HCT116 (cell line): ENCODE measurements around the gene PSMB4. TPM values are rescaled to one million over a fixed set of nuclear protein-coding genes. Genes with fewer than 3 reads are reported as not detected.
"Not testable (repeated sequence)": the region's sequence is repeated elsewhere in the genome, so short reads cannot be mapped to it uniquely, and the experiment has no call there.

Experiments
- ATAC-seq: fragments of 200-7000 bp; cut with Tn5 transposase; 2 replicates; pipeline ENCODE4 v1.9.1; 2020; ENCODE audit warnings: mild to moderate bottlenecking, moderate library complexity
- BruUV-seq: library from RNA; stranded (reverse); fragments of 400-500 nt; replicated peaks from 2 replicates; lab custom pipeline; 2021; lab: Mats Ljungman, UMichigan
- CTCF ChIA-PET: fragments of 300-600 bp; sonication (Branson Sonifier 250); formaldehyde crosslinking; loops from one replicate; lab custom pipeline; 2021; ENCODE audit warnings: antibody characterized with exemption; lab: Charles Lee
- POLR2A ChIA-PET: fragments of 300-600, 350-600 bp; sonication (Branson Sonifier 250); formaldehyde crosslinking; loops from one replicate; lab custom pipeline; 2021; ENCODE audit warnings: antibody characterized with exemption; lab: Charles Lee
- RAD21 ChIA-PET, 2 experiments: fragments of 300-600 bp; sonication (Branson Sonifier 250); formaldehyde crosslinking; loops; one replicate each; lab custom pipeline; 2023; ENCODE audit warnings: low total read pairs in 2 of 2; ENCODE audit not compliant: uncharacterized antibody in 2 of 2, unreplicated experiment in 2 of 2, low non-redundant PET in 1 of 2; lab: Charles Lee
- DNase-seq: peaks from one replicate; pipeline ENCODE4 v3.0.0-alpha.2; 2010; ENCODE audit warnings: low read depth, low spot score
- H2AFZ ChIP-seq: fragments of 200-600 bp; shearing (Covaris generic), sonication (generic); 2 replicates; pipeline ENCODE4 v1.6.1; 2017; ENCODE audit warnings: low read depth, mixed run types, mixed read lengths, antibody characterized with exemption, low read length; ENCODE audit not compliant: poor library complexity, severe bottlenecking
- H3K27ac ChIP-seq: 2 replicates; pipeline ENCODE4 v1.5.1; 2012; ENCODE audit warnings: low read depth, low read length
- H3K27me3 ChIP-seq: fragments of 200-600 bp; sonication (generic); 2 replicates; pipeline ENCODE4 v1.6.1; 2016; ENCODE audit warnings: mixed run types, low read length, mixed read lengths; ENCODE audit not compliant: insufficient read depth
- H3K36me3 ChIP-seq, 2 experiments: fragments of 200-500 bp in 1 of 2; fragments of 200-600 bp in 1 of 2; sonication (Bioruptor generic) in 1 of 2; sonication (generic) in 1 of 2; 2 replicates each; pipeline versions ENCODE4 v1.5.1 to v1.6.1; 2014 to 2016; ENCODE audit warnings: low read length in 2 of 2, inconsistent platforms in 1 of 2, mixed read lengths in 1 of 2, mixed run types in 1 of 2; ENCODE audit not compliant: insufficient read depth in 2 of 2, control insufficient read depth in 1 of 2
- H3K4me1 ChIP-seq, 2 experiments: fragments of 200-600 bp in 1 of 2; sonication (generic) in 1 of 2; 2 replicates each; pipeline versions ENCODE4 v1.5.1 to v1.6.1; 2012 to 2017; ENCODE audit warnings: low read length in 2 of 2, inconsistent platforms in 1 of 2, mild to moderate bottlenecking in 1 of 2, mixed read lengths in 1 of 2, mixed run types in 1 of 2, moderate library complexity in 1 of 2; ENCODE audit not compliant: insufficient read depth in 2 of 2, control insufficient read depth in 1 of 2
- H3K4me2 ChIP-seq: fragments of 200-600 bp; sonication (generic); 2 replicates; pipeline ENCODE4 v1.6.1; 2017; ENCODE audit warnings: mixed run types, low read length, mixed read lengths
- H3K4me3 ChIP-seq, 2 experiments: fragments of 200-600 bp in 1 of 2; sonication (generic) in 1 of 2; replicated peaks in 1 of 2; 2 replicates each; pipeline ENCODE4 v1.5.1; 2011 to 2016; ENCODE audit warnings: low read length in 2 of 2, control low read depth in 1 of 2, low read depth in 1 of 2, mild to moderate bottlenecking in 1 of 2, mixed read lengths in 1 of 2, mixed run types in 1 of 2
- H3K79me2 ChIP-seq: fragments of 200-600 bp; sonication (generic); 2 replicates; pipeline ENCODE4 v1.6.1; 2017; ENCODE audit warnings: mild to moderate bottlenecking, mixed run types, low read length, moderate library complexity, mixed read lengths; ENCODE audit not compliant: insufficient read depth
- H3K9ac ChIP-seq: fragments of 200-600 bp; sonication (generic); 2 replicates; pipeline ENCODE4 v1.6.1; 2016; ENCODE audit warnings: low read length, mixed read lengths
- H3K9me2 ChIP-seq: fragments of 200-600 bp; sonication (generic), shearing (Covaris generic); 2 replicates; pipeline ENCODE4 v1.6.1; 2017; ENCODE audit warnings: mixed run types, mild to moderate bottlenecking, moderate library complexity; ENCODE audit not compliant: insufficient read depth
- H3K9me3 ChIP-seq, 2 experiments: fragments of 200-500 bp in 1 of 2; fragments of 200-600 bp in 1 of 2; sonication (Bioruptor generic) in 1 of 2; sonication (generic) in 1 of 2; 2 replicates each; pipeline ENCODE4 v1.6.1; 2014 to 2017; ENCODE audit warnings: low read length in 2 of 2, mixed read lengths in 2 of 2, inconsistent platforms in 1 of 2, low read depth in 1 of 2, mild to moderate bottlenecking in 1 of 2, mixed run types in 1 of 2, moderate library complexity in 1 of 2; ENCODE audit not compliant: control insufficient read depth in 1 of 2, insufficient read depth in 1 of 2
- H4K20me1 ChIP-seq: fragments of 200-600 bp; sonication (generic), shearing (Covaris generic); 2 replicates; pipeline ENCODE4 v1.6.1; 2017; ENCODE audit warnings: mixed run types, mild to moderate bottlenecking, moderate library complexity; ENCODE audit not compliant: insufficient read depth
- EZH2 ChIP-seq: fragments of 200-600 bp; sonication (generic); IDR thresholded peaks from 2 replicates; pipeline ENCODE4 v1.6.1; 2017; ENCODE audit warnings: antibody characterized with exemption, mixed run types
- FOSL1 ChIP-seq: IDR thresholded peaks from 2 replicates; pipeline ENCODE4 v1.6.1; 2012; ENCODE audit warnings: low read depth
- POLR2A ChIP-seq: IDR thresholded peaks from 2 replicates; pipeline ENCODE4 v1.7.0; 2011; ENCODE audit warnings: borderline replicate concordance; ENCODE audit not compliant: insufficient read depth, insufficient read length; ENCODE audit errors: extremely low read depth
- POLR2AphosphoS5 ChIP-seq: IDR thresholded peaks from 2 replicates; pipeline ENCODE4 v1.6.1; 2011; ENCODE audit warnings: mild to moderate bottlenecking, low read depth, low read length, moderate library complexity
- SIN3A ChIP-seq: IDR thresholded peaks from 2 replicates; pipeline ENCODE4 v1.6.1; 2012; ENCODE audit warnings: low read depth
- SRF ChIP-seq: IDR thresholded peaks from 2 replicates; pipeline ENCODE4 v1.6.1; 2012; ENCODE audit warnings: low read depth
- TCF7L2 ChIP-seq: IDR thresholded peaks from 2 replicates; pipeline ENCODE4 v1.7.0; 2011; ENCODE audit warnings: borderline replicate concordance, inconsistent platforms; ENCODE audit not compliant: insufficient read depth, insufficient read length; ENCODE audit errors: extremely low read depth
- ZFX ChIP-seq: fragments of 450-650 bp; IDR thresholded peaks from 2 replicates; pipeline ENCODE4 v1.6.1; 2017
- intact Hi-C: fragments of 100-400 bp; cut with micrococcal nuclease; formaldehyde crosslinking; loops from 2 replicates; pipeline ENCODE4 v1.10.0; 2022
- total RNA-seq: library from RNA; stranded (reverse); gene quantifications from one replicate; pipeline ENCODE4 v1.2.1, GENCODE V29; 2021; ENCODE audit not compliant: unreplicated experiment

PSMB4 gene
- total RNA-seq, 1 experiment from 2014 or later = 341 TPM

DNA sequence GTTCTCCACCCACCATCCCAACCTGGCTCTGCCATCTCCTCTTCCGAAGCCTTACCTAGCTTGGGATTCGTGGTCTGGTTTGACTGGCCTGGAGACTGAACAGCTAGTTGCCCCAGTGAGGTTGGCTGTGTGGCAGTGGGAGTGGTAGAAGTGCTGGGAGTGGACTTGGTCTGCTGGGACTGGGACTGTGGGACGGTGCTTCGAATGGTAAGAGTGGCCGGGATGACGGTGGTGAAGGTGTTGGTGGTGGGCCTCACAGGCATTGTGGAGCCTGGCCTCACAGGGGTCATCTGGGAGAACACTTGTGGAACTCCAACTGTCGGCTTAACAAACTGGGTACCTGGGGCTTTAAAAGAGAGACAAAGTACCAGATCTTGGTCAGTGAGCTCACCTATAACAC, 28.7 kb downstream of the PSMB4 start:
- TF ChIP-seq EZH2 (no peak), FOSL1 (no peak), SIN3A (no peak), POLR2AphosphoS5 (no peak), TCF7L2 (no peak), ZFX (no peak), SRF (no peak), POLR2A (no peak)
- intact Hi-C loops = no loop called here
- Histone ChIP-seq H3K9me3 (no peaks in the 10 kb centered on the region), H3K9ac (no peak overlapping the region), H3K36me3 (peaks cover 33 to 36% of the 10 kb centered on the region in 2 experiments), H3K4me3 (no peak overlapping the region), H3K4me1 (peaks cover 0 to 3% of the 10 kb centered on the region in 2 experiments; a peak in 1 of 4 replicates), H3K27me3 (no peaks in the 10 kb centered on the region), H3K27ac (no peak overlapping the region), H2AFZ (no peak overlapping the region), H3K9me2 (no peaks in the 10 kb centered on the region), H4K20me1 (no peaks in the 10 kb centered on the region), H3K4me2 (no peak overlapping the region), H3K79me2 (peaks cover 28% of the 10 kb centered on the region)
- CTCF ChIA-PET = no interaction called here
- POLR2A ChIA-PET = no interaction called here
- no TSS peak for BruUV-seq
- DNase-seq = no peak
- RAD21 ChIA-PET = no interaction called here
- no peak for ATAC-seq

DNA sequence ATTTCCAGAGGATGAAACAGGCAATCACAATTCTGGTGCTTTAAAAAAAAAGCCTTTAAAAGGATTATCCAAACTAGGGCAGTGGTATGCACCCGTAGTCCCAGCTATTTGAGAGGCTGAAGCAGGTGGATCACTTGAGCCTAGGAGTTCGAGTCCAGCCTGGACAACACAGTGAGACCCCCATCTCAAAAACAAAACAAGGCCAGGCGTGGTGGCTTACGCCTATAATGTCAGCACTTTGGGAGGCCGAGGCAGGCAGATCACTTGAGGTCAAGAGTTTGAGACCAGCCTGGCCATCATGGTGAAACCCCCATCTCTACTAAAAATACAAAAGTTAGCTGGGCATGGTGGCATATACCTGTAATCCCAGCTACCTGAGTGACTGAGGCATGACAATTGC, 34.5 kb downstream of the PSMB4 start:
- ATAC-seq, H3K36me3 ChIP-seq, H3K9me2 ChIP-seq, DNase-seq, H3K27me3 ChIP-seq, intact Hi-C loops, POLR2A ChIA-PET, H3K4me1 ChIP-seq, H3K4me3 ChIP-seq, H3K9me3 ChIP-seq, H3K4me2 ChIP-seq, BruUV-seq, H2AFZ ChIP-seq, H3K9ac ChIP-seq, H3K27ac ChIP-seq, H4K20me1 ChIP-seq: not testable (repeated sequence)
- ChIA-PET RAD21 (interaction anchor here in 1 of 2 experiments (0.6 kb wide), 1 partner anchor 83 kb away, joined by 3 read pairs; no protein-coding TSS in a partner anchor), CTCF (interaction anchor here (1.2 kb wide), 1 partner anchor 10 kb away, joined by 3 read pairs; no protein-coding TSS in a partner anchor)
- H3K79me2 ChIP-seq = peaks cover 83% of the 10 kb centered on the region
